OCI-LY1 (cell line): ENCODE data around the gene RASSF10.
"Not testable (repeated sequence)": the region's sequence is repeated elsewhere in the genome, so short reads cannot be mapped to it uniquely, and the experiment has no call there.

Experiments
- EZH2 ChIP-seq: fragments of 200-600 bp; sonication (generic), shearing (Covaris generic); IDR thresholded peaks from 2 replicates; pipeline ENCODE4 v1.8.0; 2017; ENCODE audit warnings: borderline replicate concordance, mixed run types, mild to moderate bottlenecking, antibody characterized with exemption, low read length, moderate library complexity, mixed read lengths
- TF ChIP-seq, protein P1 (sequence below): fragments of 200-600 bp; sonication (generic), shearing (Covaris generic); IDR thresholded peaks from 2 replicates; pipeline ENCODE4 v1.5.1; 2017; ENCODE audit warnings: mild to moderate bottlenecking, antibody characterized with exemption, low read length, moderate library complexity, mixed read lengths

GRCh38 chr11:13045089-13045488, 36.0 kb downstream of the RASSF10 start:
- TF ChIP-seq, protein P1, sequence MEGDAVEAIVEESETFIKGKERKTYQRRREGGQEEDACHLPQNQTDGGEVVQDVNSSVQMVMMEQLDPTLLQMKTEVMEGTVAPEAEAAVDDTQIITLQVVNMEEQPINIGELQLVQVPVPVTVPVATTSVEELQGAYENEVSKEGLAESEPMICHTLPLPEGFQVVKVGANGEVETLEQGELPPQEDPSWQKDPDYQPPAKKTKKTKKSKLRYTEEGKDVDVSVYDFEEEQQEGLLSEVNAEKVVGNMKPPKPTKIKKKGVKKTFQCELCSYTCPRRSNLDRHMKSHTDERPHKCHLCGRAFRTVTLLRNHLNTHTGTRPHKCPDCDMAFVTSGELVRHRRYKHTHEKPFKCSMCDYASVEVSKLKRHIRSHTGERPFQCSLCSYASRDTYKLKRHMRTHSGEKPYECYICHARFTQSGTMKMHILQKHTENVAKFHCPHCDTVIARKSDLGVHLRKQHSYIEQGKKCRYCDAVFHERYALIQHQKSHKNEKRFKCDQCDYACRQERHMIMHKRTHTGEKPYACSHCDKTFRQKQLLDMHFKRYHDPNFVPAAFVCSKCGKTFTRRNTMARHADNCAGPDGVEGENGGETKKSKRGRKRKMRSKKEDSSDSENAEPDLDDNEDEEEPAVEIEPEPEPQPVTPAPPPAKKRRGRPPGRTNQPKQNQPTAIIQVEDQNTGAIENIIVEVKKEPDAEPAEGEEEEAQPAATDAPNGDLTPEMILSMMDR, result not testable (repeated sequence)
- TF ChIP-seq EZH2, result not testable (repeated sequence)
